Thyroid gland (tissue), 4 donors: ENCODE results near the gene SHISA9.

ENCODE experiments used
- CTCF ChIP-seq, 6 experiments: fragments of 200-600 bp in 3 of 6; fragments of 450-650 bp in 3 of 6; sonication (generic) in 3 of 6; IDR thresholded peaks; one replicate each; pipeline ENCODE4 v1.5.1; 2016 to 2019; ENCODE audit warnings: antibody characterized with exemption in 6 of 6, mild to moderate bottlenecking in 2 of 6, inconsistent platforms in 1 of 6, moderate library complexity in 1 of 6
- POLR2A ChIP-seq, 2 donors: fragments of 450-650 bp; IDR thresholded peaks; one replicate each; pipeline ENCODE4 v1.6.1; 2017; ENCODE audit warnings: antibody characterized with exemption in 2 of 2, mild to moderate bottlenecking in 2 of 2, moderate library complexity in 1 of 2

GRCh38 chr16:12885742-12886141 is 15.7 kb upstream of the SHISA9 start:
- no peak for TF ChIP-seq CTCF (IDR thresholded peaks at IDR 0.05)
- TF ChIP-seq POLR2A (IDR thresholded peaks at IDR 0.05): no peak
